Endodermal cell (in vitro differentiated cells): ENCODE data around the gene SPINK14. TPM values are rescaled to one million over a fixed set of nuclear protein-coding genes. Genes with fewer than 3 reads are reported as not detected.

Experiments
- DNase-seq: peaks from one replicate; pipeline ENCODE4 v3.0.0-alpha.2; 2017
- H3K27ac ChIP-seq: 2 replicates; pipeline ENCODE4 v1.5.1; 2013; ENCODE audit warnings: mild to moderate bottlenecking, low read depth, low read length, moderate library complexity
- H3K27me3 ChIP-seq: 2 replicates; pipeline ENCODE4 v1.6.1; 2013; ENCODE audit warnings: mild to moderate bottlenecking, low read length, moderate library complexity; ENCODE audit not compliant: insufficient read depth, control insufficient read depth, poor library complexity, severe bottlenecking
- H3K36me3 ChIP-seq: 2 replicates; pipeline ENCODE4 v1.7.0; 2013; ENCODE audit warnings: mild to moderate bottlenecking, low read length, moderate library complexity; ENCODE audit not compliant: control insufficient read depth, insufficient read depth
- H3K4me1 ChIP-seq: one replicate; pipeline ENCODE4 v1.7.0; 2013; ENCODE audit warnings: low read length; ENCODE audit not compliant: control insufficient read depth, insufficient read depth
- H3K4me3 ChIP-seq: 2 replicates; pipeline ENCODE4 v1.5.1; 2013; ENCODE audit warnings: mild to moderate bottlenecking, low read length, moderate library complexity
- H3K9ac ChIP-seq: 2 replicates; pipeline ENCODE4 v1.6.1; 2013; ENCODE audit warnings: mild to moderate bottlenecking, low read length, moderate library complexity; ENCODE audit not compliant: poor library complexity, severe bottlenecking; ENCODE audit errors: extremely low read depth
- H3K9me3 ChIP-seq: 2 replicates; pipeline ENCODE4 v1.6.1; 2013; ENCODE audit warnings: mild to moderate bottlenecking, low read length, moderate library complexity; ENCODE audit not compliant: control insufficient read depth
- H3K27ac Mint-ChIP-seq: 2 replicates; pipeline ENCODE4 v1.8.0; 2020; ENCODE audit warnings: mixed read lengths
- H3K27me3 Mint-ChIP-seq: 2 replicates; pipeline ENCODE4 v1.8.0; 2021; ENCODE audit warnings: mild to moderate bottlenecking, mixed read lengths; ENCODE audit not compliant: insufficient read depth
- H3K36me3 Mint-ChIP-seq: 2 replicates; pipeline ENCODE4 v1.8.0; 2020; ENCODE audit warnings: low read depth, mixed read lengths
- H3K4me1 Mint-ChIP-seq: 2 replicates; pipeline ENCODE4 v1.8.0; 2020; ENCODE audit warnings: mixed read lengths
- H3K4me3 Mint-ChIP-seq: 2 replicates; pipeline ENCODE4 v1.8.0; 2020; ENCODE audit warnings: mild to moderate bottlenecking, moderate library complexity, mixed read lengths
- H3K9me3 Mint-ChIP-seq: 2 replicates; pipeline ENCODE4 v1.8.0; 2020; ENCODE audit warnings: mild to moderate bottlenecking, mixed read lengths
- CTCF ChIP-seq: fragments of 200-600 bp; sonication (generic); conservative IDR thresholded peaks from 2 replicates; pipeline ENCODE4 v1.5.0; 2021; ENCODE audit warnings: antibody characterized with exemption, mild to moderate bottlenecking
- WGBS, 2 experiments: methylation state at CpG; one replicate each; pipeline versions ENCODE4 v1.1.5 to v1.1.7; 2013; ENCODE audit warnings: missing lambda C conversion rate in 2 of 2, mixed read lengths in 1 of 2; ENCODE audit not compliant: insufficient coverage in 1 of 2, insufficient read length in 1 of 2; 5-methylcytosine and 5-hydroxymethylcytosine counted together
- total RNA-seq, 2 donors: library from RNA; stranded (reverse); fragmentation: NEBNext Ultra II Directional in 1 of 2; extraction: Animal tissue kit (Norgen Biotek cat#: 25700) in 1 of 2; gene quantifications; 2 replicates in 1 of 2; 3 replicates in 1 of 2; pipeline ENCODE4 v1.2.1, GENCODE V29; 2021

Gene SPINK14
- total RNA-seq, 2 donors from 2014 or later: not detected

GRCh38 chr5:148151872-148152271 lies 16.5 kb upstream of the SPINK14 start:
- Mint-ChIP-seq H3K9me3 (peaks cover 6% of the 10 kb centered on the region), H3K36me3 (no peaks in the 10 kb centered on the region), H3K4me3 (no peak overlapping the region), H3K4me1 (peaks cover 10% of the 10 kb centered on the region), H3K27ac (no peak overlapping the region), H3K27me3 (no peaks in the 10 kb centered on the region)
- WGBS, 2 experiments: 92 to 95% methylated on average over 2 of the region's 2 CpGs
- H3K36me3 ChIP-seq: no peaks in the 10 kb centered on the region
- peaks cover 7% of the 10 kb centered on the region for H3K9me3 ChIP-seq
- no peak overlapping the region for H3K27ac ChIP-seq
- no peaks in the 10 kb centered on the region for H3K27me3 ChIP-seq
- no peak overlapping the region for H3K9ac ChIP-seq
- no peaks in the 10 kb centered on the region for H3K4me1 ChIP-seq
- no peak for TF ChIP-seq CTCF
- DNase-seq: no peak
- H3K4me3 ChIP-seq: no peak overlapping the region

- no peaks in the 10 kb centered on the region for H3K27me3 ChIP-seq
- DNase-seq: no peak
- H3K4me3 ChIP-seq: no peak overlapping the region
- no peaks in the 10 kb centered on the region for H3K27me3 Mint-ChIP-seq
- peaks cover 6% of the 10 kb centered on the region for H3K4me1 Mint-ChIP-seq
- no peak overlapping the region for H3K4me3 Mint-ChIP-seq
- no peaks in the 10 kb centered on the region for H3K4me1 ChIP-seq
- no peak overlapping the region for H3K27ac ChIP-seq
- H3K9ac ChIP-seq: no peak overlapping the region
- H3K9me3 Mint-ChIP-seq: peaks cover 6% of the 10 kb centered on the region
- peaks cover 7% of the 10 kb centered on the region for H3K9me3 ChIP-seq
- no peaks in the 10 kb centered on the region for H3K36me3 Mint-ChIP-seq
- H3K36me3 ChIP-seq: no peaks in the 10 kb centered on the region
- no peak for TF ChIP-seq CTCF
- no peak overlapping the region for H3K27ac Mint-ChIP-seq
Measured at GRCh38 chr5:148152781-148153180, 15.6 kb upstream of the SPINK14 start.

DNA sequence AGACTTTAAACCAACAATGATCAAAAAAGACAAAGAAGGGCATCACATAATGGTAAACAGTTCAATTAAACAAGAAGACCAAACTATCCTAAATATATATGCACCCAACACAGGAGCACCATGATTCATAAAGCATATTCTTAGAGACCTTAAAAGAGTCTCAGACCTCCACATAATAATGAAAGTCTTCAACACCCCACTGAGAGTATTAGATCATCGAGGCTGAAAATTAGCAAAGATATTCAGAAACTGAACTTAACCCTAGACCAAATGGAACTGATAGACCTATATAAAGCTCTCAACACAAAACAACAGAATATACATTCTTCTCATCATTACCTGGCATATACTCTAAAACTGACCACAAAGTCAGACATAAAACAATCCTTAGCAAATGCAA lies 11.7 kb upstream of the SPINK14 start:
- Histone ChIP-seq H3K36me3 (no peaks in the 10 kb centered on the region), H3K27me3 (no peaks in the 10 kb centered on the region), H3K4me1 (no peaks in the 10 kb centered on the region), H3K9me3 (peaks cover 7% of the 10 kb centered on the region), H3K9ac (no peak overlapping the region), H3K4me3 (no peak overlapping the region), H3K27ac (no peak overlapping the region)
- no peak for DNase-seq
- WGBS, 2 experiments: 95 to 100% methylated on average over 1 of the region's 1 CpG
- H3K27me3 Mint-ChIP-seq: no peaks in the 10 kb centered on the region
- H3K9me3 Mint-ChIP-seq: peaks cover 9% of the 10 kb centered on the region
- H3K4me1 Mint-ChIP-seq: no peaks in the 10 kb centered on the region
- no peak overlapping the region for H3K27ac Mint-ChIP-seq
- no peak for TF ChIP-seq CTCF
- no peak overlapping the region for H3K4me3 Mint-ChIP-seq
- no peaks in the 10 kb centered on the region for H3K36me3 Mint-ChIP-seq
